GM21529 (cell line): ENCODE measurements around the gene EHD4.

ENCODE experiments used
- ATAC-seq: cut with Tn5 transposase; IDR thresholded peaks from one replicate; pipeline ENCODE4 v1.9.1; 2021; ENCODE audit not compliant: unreplicated experiment

Gene EHD4

DNA sequence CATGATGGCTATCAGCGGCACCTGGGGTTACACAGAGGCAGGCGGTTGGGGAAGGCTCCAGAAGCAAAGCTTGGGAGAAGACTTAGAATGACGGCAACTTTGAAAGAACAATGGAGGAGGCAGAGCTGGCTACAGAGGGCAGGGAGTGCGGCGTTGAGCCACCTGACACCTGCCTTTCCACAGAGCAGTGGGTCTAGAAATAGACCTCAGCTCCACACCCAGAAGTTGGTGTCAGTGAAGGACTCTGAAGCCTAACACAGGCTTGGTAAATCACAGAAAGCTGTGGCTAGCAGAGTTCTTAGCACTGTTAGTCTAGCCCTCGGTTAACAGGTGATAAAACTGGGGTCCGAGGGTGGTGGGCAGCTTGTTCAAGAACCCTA, 23.1 kb upstream of the EHD4 start:
- ATAC-seq, result no peak

DNA sequence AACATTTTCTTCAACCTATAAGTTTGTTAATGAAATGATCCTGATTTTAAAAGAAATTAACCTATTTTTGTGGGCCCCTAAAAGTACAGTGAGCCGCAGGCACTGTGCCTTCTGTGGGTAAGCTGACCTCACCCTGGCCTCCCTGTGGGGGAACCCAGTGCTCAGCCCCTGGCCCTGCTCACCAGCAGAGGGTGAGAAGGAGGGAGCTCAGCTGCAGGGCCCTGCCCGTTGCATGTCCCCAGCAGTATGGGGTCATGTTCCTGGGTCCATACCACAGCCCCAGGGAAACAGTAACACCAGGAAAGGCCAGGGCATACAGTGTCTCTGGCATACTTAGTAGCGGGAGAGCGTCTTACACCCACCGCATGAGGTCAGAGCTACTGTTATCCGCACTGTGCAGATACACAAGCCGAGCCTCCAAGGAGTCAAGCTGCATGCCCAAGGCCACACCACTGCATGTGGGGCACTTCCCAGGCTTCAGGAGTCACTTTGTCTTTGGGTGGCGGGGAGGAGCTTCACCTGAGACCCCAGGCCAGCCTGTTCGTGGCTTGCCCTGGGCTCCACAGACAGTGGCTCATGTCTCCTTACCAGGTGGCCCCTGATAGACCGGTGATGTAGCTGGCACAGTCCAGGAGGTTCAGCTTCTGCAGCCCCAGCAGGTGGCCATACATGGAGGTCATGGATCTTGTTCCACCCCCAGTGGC, 22.6 kb upstream of the EHD4 start:
- ATAC-seq, result no peak

DNA sequence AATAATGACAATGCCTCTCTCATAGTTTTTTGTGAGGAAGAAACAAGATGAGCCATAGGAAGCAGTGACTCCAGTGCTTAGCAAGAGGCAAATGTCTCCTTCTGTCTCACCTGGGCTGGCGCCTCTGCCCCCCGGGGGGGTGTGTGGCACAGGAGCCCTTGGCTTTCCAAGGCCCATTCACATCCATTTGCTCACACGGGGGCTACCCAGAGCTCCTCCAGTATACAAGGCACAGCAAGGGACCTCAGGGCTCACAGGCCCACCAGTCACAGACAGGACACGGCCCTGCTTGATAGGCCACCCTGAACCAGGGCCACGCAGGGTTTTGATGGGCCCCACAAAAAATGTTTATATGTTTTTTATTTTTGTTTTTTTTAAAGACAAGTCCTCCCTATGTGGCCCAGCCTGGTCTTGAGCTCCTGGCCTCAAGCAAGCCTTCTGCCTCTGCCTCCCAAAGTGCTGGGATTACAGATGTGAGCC, 21.9 kb upstream of the EHD4 start:
- no peak for ATAC-seq

DNA sequence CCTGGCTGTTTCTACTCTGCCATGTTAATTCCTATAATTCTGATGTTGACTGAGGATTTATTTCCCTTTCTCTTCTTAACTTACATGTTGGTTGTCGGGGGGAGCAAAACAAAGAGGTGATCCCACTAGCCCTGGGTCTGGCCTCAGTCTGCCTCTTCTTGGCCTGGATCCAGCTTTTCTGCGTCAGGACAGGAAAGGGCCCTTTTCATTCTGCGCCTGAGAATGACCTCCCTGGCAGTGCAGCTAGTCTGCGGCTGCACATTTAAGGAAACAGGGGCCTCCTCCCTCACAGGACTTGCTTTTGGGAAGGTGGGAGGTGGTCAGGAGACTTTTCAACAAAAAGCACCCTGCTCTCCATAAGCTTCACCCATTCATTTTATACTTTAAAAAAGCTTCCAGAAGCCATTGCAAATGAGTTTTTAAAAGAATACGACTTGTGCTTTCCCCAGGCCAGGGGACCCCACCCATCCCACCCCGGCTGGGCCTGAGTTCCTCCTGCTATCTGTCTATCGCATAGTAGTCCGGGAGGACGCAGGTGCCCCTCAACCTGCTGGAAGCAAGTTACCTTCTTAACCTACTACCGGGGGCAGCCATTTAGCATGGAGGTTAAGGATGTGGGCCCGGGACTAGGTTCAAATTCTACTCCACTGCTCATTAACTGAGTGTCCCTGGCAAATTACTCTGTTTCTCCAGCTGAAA, 21.3 kb upstream of the EHD4 start:
- no peak for ATAC-seq

DNA sequence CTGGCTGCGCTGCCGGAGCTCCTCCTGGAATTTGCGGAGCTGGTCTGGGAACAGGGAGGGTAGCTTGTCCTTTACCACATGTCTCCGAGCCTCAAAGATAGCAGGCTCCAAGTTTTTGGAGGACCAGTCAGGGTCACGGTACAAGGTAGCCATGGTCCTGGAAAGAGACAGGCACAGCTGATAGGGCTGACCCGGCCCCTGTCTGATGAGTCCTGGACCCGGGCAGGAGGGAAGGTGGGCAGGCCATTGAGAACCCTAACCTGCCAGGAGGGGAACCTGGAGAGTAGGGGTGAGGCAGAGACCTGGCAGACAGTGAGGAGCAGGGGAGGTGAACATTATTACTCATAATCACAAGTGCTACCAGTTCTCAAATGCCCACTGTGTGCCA, 20.4 kb upstream of the EHD4 start:
- no peak for ATAC-seq

DNA sequence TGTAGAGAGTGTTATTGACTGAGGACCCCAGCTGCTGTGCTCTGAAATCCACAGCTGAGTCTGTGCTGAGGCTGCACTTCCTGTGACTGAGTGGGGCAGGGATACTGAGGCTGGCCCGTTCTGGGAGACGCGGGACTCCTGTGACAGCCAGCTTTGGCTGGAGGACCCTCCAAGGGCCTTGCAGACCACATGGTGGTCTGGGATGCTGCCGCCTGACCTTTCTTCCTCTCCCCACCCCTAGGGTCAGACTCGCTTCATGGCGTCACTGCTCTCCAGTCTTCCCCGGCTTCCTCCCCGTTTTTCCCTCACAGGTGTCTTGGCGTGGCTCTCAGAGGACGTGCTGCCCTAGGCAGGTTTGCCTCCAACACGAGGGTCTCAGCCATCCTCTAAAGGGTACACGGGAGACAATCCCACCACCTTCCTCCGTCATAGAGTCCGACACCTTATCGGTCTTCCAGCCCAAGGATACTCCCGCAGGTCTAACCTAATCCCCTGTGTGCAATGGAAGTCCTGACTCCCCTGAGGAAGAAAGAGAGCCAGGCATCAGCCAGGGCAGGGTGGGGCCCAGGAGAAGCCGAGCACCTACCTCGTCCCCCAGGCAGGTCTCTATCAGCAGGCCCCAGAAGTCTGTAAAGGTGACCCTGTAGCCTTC, 19.9 kb upstream of the EHD4 start:
- ATAC-seq, result no peak

DNA sequence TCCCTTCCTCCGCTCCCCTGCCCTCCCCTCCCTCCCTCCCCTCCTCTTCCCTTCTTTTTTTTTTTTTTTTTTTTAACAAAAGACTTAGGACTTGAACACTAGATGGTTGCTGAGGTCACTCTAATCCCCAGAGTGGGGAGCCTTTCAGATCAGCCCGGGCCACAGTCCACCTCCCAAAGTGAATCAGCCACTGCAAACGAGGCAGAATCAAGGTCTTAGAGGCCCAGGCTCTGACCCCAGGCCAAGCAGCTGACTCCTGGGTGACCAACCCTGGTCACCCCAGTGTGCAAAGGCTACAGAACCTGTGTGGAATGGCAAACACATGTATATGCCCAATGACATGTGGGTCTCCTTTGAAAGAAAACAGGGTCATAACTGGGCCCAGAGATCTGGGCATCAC, 18.3 kb upstream of the EHD4 start:
- no peak for ATAC-seq

DNA sequence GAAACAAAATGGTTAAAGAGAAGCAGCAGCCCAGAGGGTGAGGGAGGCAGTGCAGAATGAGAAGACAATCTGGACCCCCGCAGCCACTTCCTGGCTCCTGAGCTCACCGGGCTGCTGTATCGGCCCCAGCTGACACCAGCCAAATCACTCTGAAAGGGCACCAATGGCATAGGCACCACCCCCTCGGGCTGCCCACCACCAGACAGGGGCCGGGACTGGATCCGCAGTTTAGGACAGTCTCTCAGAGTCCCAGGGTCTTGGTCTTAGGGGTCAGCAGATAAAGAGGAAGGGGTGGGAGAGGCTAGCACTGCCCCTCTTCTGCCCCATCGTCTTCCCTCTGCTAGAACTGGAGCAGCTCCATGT, 17.9 kb upstream of the EHD4 start:
- ATAC-seq, result no peak

DNA sequence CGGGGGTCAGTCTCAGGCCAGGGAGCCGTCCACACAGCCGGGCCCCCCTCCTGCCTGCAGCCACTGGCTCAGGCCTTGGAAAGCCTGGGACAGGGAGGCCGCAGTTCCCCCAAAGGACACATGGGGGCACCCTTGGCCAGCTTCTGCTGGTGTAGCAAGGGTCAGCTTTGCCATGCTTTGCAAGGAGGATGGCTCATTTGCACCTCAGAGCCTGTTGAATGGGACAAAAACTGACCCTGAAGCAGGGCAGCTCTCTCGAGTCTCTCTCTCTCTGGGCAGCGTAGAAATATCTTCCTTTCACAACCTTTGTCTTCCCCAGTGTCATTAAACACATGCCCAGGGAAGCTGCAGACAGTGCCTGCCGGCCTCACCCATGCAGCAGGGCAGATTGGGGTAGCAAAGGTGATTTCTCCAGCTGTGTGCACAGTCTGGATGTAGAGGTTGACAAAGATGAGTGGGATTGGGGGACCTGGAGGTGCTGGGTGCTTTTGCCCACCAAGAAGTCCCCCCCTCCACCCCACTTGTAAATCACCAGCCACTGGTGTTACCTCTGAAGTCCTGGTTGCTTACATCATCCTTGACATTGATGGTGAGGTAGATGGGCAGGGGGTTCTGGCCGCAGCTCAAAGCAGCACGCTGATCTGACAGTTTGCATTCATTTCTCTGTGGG, 17.4 kb upstream of the EHD4 start:
- peak; percentile 63 for ATAC-seq

DNA sequence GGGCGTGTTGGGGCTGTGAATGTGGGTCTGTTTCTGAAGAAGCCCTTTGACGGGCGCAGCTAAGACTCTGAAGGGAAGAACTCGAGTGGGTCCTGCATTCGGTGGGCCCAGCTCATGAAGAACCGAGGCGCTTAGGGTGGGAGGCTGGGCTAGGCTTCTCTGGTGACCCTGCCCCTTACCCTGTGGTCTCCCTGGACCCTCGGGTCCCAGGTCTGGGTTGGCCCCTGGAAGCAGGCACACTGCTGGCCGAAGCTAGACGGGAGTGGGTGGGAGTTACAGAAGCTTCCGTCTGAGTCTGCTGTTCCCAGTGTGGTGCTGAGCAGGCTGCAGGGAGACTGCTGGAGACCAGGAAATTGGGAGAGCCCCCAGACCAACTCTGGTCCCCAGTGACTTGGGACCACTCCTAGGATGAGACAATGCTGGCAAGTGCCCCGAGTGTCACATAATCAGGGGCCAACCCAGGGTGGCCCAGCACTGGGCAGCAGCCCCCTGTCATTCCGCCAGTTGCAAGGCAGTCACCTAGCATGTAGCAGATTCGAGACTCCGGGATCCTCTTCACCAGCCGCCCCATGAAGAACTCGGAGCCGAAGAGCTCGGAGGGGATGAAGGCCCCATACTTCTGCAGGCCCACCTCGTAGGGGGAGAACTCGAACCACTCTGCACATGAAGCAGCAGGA, 16.7 kb upstream of the EHD4 start:
- ATAC-seq, result no peak

DNA sequence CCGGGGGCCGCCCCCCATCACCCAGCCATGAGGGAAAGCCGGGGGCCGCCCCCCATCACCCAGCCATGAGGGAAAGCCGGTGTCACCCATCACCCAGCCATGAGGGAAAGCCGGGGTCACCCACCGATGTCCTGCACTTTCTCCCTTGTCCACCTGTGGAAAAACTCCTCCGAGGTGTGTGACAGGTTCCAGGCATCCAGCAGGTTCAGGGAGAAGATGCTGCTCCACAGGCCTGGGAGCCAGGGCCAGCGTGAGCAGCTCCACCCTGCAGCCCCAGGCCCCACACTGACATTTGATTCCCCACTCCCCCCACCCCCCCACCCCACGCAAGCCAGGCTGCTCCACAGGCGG, 15.5 kb upstream of the EHD4 start:
- ATAC-seq, result no peak

DNA sequence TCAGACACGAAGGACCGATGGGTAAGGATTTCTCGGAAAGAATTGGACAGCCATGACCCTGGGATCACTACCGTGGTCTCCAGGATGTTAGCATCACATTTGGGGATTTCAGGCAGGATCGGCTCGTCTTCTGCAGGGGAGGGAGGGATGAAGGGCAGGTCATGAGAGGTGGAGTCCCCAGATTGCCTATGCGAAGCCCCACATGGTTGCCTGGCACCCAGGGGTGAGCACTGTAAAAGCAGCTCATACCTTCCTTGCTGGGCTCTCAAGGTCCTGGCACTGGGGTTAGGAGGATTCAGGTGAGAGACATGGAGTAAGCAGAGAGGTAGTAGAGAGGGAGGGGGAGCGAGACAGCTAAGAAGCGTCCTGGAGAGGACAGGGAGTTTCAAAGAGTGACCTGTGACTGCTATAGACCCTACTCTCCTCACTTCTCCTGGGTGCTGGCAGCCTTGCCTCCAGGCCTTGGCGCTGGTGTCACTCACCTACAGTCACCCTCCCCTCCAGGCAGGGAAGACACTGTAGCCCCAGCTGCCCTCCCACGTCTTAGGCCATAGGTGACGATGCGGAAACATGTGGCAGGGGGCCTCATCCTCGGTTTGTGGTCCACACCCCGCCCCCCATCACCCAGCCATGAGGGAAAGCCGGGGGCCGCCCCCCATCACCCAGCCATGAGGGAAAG, 15.0 kb upstream of the EHD4 start:
- no peak for ATAC-seq

DNA sequence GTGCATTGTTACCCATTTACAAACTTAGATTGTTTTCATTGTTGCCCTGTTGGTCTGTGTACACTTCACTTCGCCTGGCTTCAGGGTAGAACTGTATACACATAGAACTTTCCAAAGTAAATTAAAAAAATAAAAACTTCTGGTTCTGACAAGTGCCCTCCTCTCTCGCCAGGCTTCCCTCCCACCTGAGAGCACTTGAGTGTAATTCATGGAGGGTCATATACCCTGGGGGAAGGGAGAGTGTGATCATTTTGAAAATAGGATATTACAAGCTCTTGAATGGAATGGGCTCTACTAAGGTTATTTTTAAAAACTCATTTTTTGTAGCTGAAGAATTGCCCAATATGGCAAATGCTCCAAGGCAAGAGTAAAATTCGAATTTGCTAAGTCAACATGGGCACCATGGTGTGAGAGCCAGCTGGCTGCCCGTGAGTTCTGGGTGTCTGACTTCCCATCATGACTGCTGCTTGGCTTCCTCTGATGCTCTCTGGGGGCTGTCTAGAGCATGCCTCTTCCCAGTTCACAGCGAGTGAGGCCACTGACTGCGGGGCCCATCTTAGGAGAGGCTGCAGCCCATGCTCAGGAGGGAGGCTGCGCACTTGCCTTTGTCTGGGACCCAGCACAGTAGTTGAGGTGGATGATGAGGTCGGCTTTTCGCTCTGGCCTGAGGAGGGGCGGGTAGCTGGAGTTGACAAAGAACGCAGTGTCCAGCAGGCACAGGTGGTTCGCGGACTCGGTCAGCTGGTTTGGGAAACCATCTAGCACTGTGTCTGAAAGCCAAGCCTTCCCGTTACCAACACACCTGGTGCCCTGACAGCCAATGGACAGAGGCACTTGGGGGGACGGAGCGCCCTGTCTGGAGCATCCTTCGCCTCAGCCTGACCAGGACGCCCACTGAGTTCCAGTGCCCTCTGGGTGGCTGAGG, 13.1 kb upstream of the EHD4 start:
- no peak for ATAC-seq

DNA sequence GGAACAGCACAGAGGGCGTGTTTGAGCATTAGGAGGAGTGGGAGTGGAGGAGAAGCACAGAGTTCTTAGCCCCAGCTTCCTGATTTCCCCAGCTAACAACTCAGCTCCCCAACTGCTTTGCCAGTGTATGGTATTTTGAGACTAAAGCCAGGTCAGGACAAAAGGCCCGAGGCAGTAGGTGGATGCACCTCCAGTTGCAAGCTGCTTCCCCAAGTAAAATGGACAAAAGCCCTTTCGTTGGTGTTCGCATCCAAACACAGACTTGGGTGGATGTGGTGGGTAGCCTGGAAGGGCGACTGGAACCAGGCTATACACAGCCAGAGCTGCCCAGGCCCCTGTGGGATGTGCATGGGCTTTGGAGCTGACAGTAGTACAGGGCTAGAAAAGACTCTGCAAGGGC, 12.3 kb upstream of the EHD4 start:
- no peak for ATAC-seq

DNA sequence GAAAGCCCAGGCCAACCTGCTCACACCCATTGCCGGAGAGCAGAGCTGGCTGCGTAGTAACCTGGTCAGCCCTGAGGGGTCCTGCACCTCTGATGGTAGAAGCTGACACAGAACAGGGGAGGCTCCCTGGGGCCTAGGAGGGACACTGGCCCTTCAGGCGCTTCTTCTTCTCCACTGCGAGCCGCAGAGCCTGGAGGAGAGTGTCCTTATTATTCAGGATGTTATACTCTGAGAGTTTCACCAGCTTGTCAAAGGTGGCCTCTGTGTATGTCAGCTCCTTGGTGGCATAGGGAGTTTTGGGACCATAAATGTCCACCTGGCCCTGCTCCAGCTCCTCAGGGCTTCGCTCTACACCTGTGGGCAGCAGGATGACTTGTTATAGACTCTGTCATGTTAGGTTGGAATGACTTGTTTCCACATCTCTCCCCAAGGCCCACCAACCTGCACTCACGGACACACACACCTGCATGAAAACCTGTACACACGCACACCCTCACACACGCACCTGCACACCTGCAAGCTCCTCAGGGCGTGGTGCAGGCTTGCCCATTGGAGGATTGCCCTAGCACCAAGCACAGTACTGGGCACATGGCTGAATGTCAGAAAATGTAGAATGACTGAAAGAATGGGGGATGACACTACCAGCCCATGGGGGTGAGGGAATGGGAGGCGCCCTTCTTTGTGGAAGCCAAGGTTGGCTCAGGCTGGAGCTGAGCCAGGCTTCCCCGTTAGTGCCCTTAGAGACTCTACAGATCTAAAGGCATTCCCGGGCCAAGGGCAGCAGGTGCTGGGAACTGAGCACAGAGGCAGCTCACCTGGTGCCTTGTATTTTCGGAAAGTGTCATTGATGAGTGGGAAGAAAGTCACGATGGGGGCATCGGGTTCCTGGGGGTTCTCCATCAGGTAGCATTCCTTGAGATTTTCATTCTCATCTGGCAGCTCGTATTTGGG, 11.5 kb upstream of the EHD4 start:
- ATAC-seq, result no peak

DNA sequence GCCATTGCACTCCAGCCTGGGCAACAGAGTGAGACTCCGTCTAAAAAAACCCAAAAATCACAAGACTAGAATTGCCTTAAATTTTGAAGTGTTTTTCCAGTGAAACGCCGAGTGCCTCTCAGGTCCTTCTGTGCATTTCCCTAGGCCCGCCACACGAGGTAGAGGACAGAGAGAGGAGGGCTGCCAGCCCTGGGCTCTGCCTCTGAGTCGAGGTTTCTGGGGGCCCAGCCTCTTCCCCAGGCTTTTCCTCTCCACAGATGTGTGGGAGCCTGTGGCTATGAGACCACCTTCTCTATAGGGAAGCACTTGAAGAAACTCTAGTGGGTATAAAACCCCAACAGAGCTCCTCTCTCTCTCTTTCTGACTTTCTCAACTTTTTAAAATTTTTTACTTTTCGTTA, 10.9 kb upstream of the EHD4 start:
- ATAC-seq, result no peak

DNA sequence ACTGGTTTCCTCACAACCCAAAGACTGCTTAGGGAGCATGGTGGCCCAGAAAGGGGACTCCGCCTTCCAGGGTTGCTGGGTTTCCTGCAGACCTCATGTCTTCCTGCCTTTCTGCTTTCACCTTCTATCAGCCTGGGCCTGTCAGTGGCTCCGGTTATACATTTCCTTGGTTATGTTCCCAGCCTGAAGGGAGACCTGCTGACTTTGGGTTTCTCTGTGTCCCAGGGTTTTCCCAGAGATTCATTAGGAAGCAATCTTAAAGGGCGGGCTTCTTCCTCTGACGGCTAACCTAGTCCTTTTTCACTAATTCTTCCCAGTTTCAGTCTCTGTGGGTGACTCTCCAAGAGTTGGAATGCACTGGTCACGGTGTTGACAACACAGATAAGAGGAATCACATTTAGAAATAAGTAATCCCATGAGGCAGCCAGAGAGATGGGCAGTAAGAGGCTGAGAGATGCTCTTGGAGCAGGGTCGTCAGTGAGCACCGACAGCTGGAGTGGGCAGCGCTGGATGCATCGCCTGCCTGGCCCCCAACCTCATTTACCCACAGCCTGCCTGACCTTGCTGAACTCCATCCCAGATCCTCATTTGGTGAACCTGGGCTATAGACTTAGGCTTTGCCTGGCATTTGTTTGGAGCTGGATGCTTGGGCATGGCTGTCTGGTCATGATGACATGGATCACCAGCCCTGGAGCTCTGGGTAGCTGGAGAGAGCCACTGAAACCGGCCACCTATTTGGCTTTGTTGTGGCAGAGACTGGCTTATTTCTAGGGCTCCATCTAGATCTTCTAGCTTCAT, 10.0 kb upstream of the EHD4 start:
- no peak for ATAC-seq
